ENCODE data around the gene FAM171A2.

The FAM171A2 gene

GRCh38 chr17:44311562-44312181 is 52.0 kb downstream of the FAM171A2 start:
- no peak overlapping the region for H3K4me3 ChIP-seq (ENCODE audit: low read length)
- H3K79me2 ChIP-seq (ENCODE audit: control insufficient read depth, low read length), result no peaks in the 10 kb centered on the region
- no peak overlapping the region for H3K27ac ChIP-seq (ENCODE audit: low read depth, low read length)
- no peaks in the 10 kb centered on the region; the same call in 1 of the 2 replicates for H4K20me1 ChIP-seq (ENCODE audit: control insufficient read depth, insufficient read depth, low read depth, low read length)
- H3K36me3 ChIP-seq (ENCODE audit: control insufficient read depth, low read length), result no peaks in the 10 kb centered on the region
- no peaks in the 10 kb centered on the region for H3F3A ChIP-seq (ENCODE audit: control insufficient read depth, insufficient read depth)
- H3K4me1 ChIP-seq (ENCODE audit: control insufficient read depth, low read length), result peaks cover 41% of the 10 kb centered on the region
- no peak overlapping the region for H3K4me2 ChIP-seq (ENCODE audit: low read length)
- H3K9me2 ChIP-seq (replicated peaks; ENCODE audit: control insufficient read depth, low read length), result no peaks in the 10 kb centered on the region
- TF ChIP-seq CTCF (IDR thresholded peaks at IDR 0.05; ENCODE audit: low read depth, low read length, poor library complexity, severe bottlenecking), result no peak
- TF ChIP-seq EZH2phosphoT487 (IDR thresholded peaks at IDR 0.05; ENCODE audit: borderline replicate concordance, low read length), result no peak
- H3K9me3 ChIP-seq (ENCODE audit: control insufficient read depth, insufficient read depth, low read length), result no peaks in the 10 kb centered on the region
- peaks cover 33% of the 10 kb centered on the region for H3K27me3 ChIP-seq (ENCODE audit: control insufficient read depth, low read length)

GRCh38 chr17:44310609-44311376 is 52.9 kb downstream of the FAM171A2 start:
- no peaks in the 10 kb centered on the region for H3K79me2 ChIP-seq (ENCODE audit: control insufficient read depth, low read length)
- no peak overlapping the region for H3K27ac ChIP-seq (ENCODE audit: low read depth, low read length)
- no peaks in the 10 kb centered on the region for H3K9me3 ChIP-seq (ENCODE audit: control insufficient read depth, insufficient read depth, low read length)
- no peak overlapping the region for H3K4me3 ChIP-seq (ENCODE audit: low read length)
- peaks cover 26% of the 10 kb centered on the region for H3K27me3 ChIP-seq (ENCODE audit: control insufficient read depth, low read length)
- no peak for TF ChIP-seq EZH2phosphoT487 (IDR thresholded peaks at IDR 0.05; ENCODE audit: borderline replicate concordance, low read length)
- TF ChIP-seq CTCF (IDR thresholded peaks at IDR 0.05; ENCODE audit: low read depth, low read length, poor library complexity, severe bottlenecking), result no peak
- no peaks in the 10 kb centered on the region for H3K36me3 ChIP-seq (ENCODE audit: control insufficient read depth, low read length)
- peaks cover 36% of the 10 kb centered on the region for H3K4me1 ChIP-seq (ENCODE audit: control insufficient read depth, low read length)
- no peaks in the 10 kb centered on the region for H3K9me2 ChIP-seq (replicated peaks; ENCODE audit: control insufficient read depth, low read length)
- no peaks in the 10 kb centered on the region for H3F3A ChIP-seq (ENCODE audit: control insufficient read depth, insufficient read depth)
- no peak overlapping the region for H3K4me2 ChIP-seq (ENCODE audit: low read length)
- no peaks in the 10 kb centered on the region; the same call in 1 of the 2 replicates for H4K20me1 ChIP-seq (ENCODE audit: control insufficient read depth, insufficient read depth, low read depth, low read length)

- Histone ChIP-seq H3K9me3 (ENCODE audit: control insufficient read depth, insufficient read depth, low read length) (no peaks in the 10 kb centered on the region), H3K79me2 (ENCODE audit: control insufficient read depth, low read length) (no peaks in the 10 kb centered on the region), H3K4me1 (ENCODE audit: control insufficient read depth, low read length) (peaks cover 31% of the 10 kb centered on the region), H3F3A (ENCODE audit: control insufficient read depth, insufficient read depth) (no peaks in the 10 kb centered on the region), H3K9me2 (replicated peaks; ENCODE audit: control insufficient read depth, low read length) (no peaks in the 10 kb centered on the region), H3K36me3 (ENCODE audit: control insufficient read depth, low read length) (no peaks in the 10 kb centered on the region), H4K20me1 (ENCODE audit: control insufficient read depth, insufficient read depth, low read depth, low read length) (no peaks in the 10 kb centered on the region; the same call in 1 of the 2 replicates), H3K27me3 (ENCODE audit: control insufficient read depth, low read length) (peaks cover 21% of the 10 kb centered on the region), H3K27ac (ENCODE audit: low read depth, low read length) (no peak overlapping the region), H3K4me3 (ENCODE audit: low read length) (no peak overlapping the region), H3K4me2 (ENCODE audit: low read length) (no peak overlapping the region)
- TF ChIP-seq EZH2phosphoT487 (IDR thresholded peaks at IDR 0.05; ENCODE audit: borderline replicate concordance, low read length) (no peak), CTCF (IDR thresholded peaks at IDR 0.05; ENCODE audit: low read depth, low read length, poor library complexity, severe bottlenecking) (no peak)
Observed at GRCh38 chr17:44310188-44310587, 53.5 kb downstream of the FAM171A2 start.
